GM12878 (cell line): ENCODE measurements around the gene PTBP3. TPM values are rescaled to one million over a fixed set of nuclear protein-coding genes. Genes with fewer than 3 reads are reported as not detected.

Source experiments
- polyA plus RNA-seq, 11 experiments: library from polyadenylated mRNA; depleted of rRNA in 4 of 11; unstranded in 6 of 11; stranded (reverse) in 5 of 11; fragments of >200 nt; fragmentation: Nextera tagmentation in 4 of 11; fragmentation: Illumina TruSeq in 1 of 11; extraction: Ambion mirVana in 4 of 11; extraction: Trizol in 1 of 11; gene quantifications; 1 replicate in 1 of 11; 2 replicates in 10 of 11; pipeline versions ENCODE4 v1.2.1 to v1.2.3, GENCODE V29; 2011 to 2016; ENCODE audit warnings: inconsistent platforms in 2 of 11, missing spikeins in 2 of 11, low read depth in 1 of 11
- small RNA-seq: library from RNA; depleted of rRNA; stranded (forward); fragments of <200 nt; gene quantifications from one replicate; pipeline ENCODE3, GENCODE V24; 2014
- total RNA-seq, 4 experiments: library from RNA; depleted of rRNA in 3 of 4; stranded (reverse); fragments of >200 nt in 3 of 4; fragmentation: Illumina TruSeq in 1 of 4; extraction: Trizol in 1 of 4; gene quantifications; 2 replicates each; pipeline versions ENCODE4 v1.2.1 to v1.2.3, GENCODE V29; 2013 to 2021

The PTBP3 gene
- total and polyA plus RNA-seq, 10 of the 15 experiments (the other 5 are each of a cell fraction or from before 2014, with no cell fraction given), result 12.5 to 104 (median 52.7) TPM

Small RNAs within 50 kb of the gene (small RNA-seq; reads per million reads assigned to genes)
- gene RF00019 (not detected), gene RN7SL430P (not detected), gene RN7SL57P (not detected), gene RNA5SP295 (not detected)

Other genes with a start within 250 kb of the PTBP3 start
- gene SUSD1, start 158.3 kb downstream of the PTBP3 start, total RNA-seq (2014; rRNA removed), result 16.5 and 17.7 TPM in 2 replicates
- 11.7 and 12.3 TPM in 2 replicates for gene SUSD1, start 158.3 kb downstream of the PTBP3 start, total RNA-seq (2014; rRNA removed; fragmentation: Illumina TruSeq; extraction: Trizol)
- 16.5 and 17.3 TPM in 2 replicates for gene SUSD1, start 158.3 kb downstream of the PTBP3 start, total RNA-seq (2021)
- gene SUSD1, start 158.3 kb downstream of the PTBP3 start, polyA plus RNA-seq (2011; rRNA removed), result 7.6 and 9.1 TPM in 2 replicates
- 11.9 and 13.6 TPM in 2 replicates for gene SUSD1, start 158.3 kb downstream of the PTBP3 start, polyA plus RNA-seq (2014; fragmentation: Illumina TruSeq; extraction: Trizol)
- 10 to 100 TPM; 15.9 to 20.8 TPM for gene SUSD1, start 158.3 kb downstream of the PTBP3 start, polyA plus RNA-seq (2014; fragmentation: Nextera tagmentation; extraction: Ambion mirVana)
- 10.6 and 12.8 TPM in 2 replicates for gene SUSD1, start 158.3 kb downstream of the PTBP3 start, polyA plus RNA-seq (2014; rRNA removed)
- 1 to 10 TPM; 6.7 to 7.7 TPM for gene SUSD1, start 158.3 kb downstream of the PTBP3 start, polyA plus RNA-seq (2016; fragmentation: Nextera tagmentation; extraction: Ambion mirVana)
- gene HSDL2, start 46.5 kb upstream of the PTBP3 start, total RNA-seq (2014; rRNA removed), result 22.1 and 27.2 TPM in 2 replicates
- 30.9 and 33.6 TPM in 2 replicates for gene HSDL2, start 46.5 kb upstream of the PTBP3 start, total RNA-seq (2014; rRNA removed; fragmentation: Illumina TruSeq; extraction: Trizol)
- 21.9 and 23.6 TPM in 2 replicates for gene HSDL2, start 46.5 kb upstream of the PTBP3 start, total RNA-seq (2021)
- gene HSDL2, start 46.5 kb upstream of the PTBP3 start, polyA plus RNA-seq (2011; rRNA removed), result 25.5 and 37.4 TPM in 2 replicates
- gene HSDL2, start 46.5 kb upstream of the PTBP3 start, polyA plus RNA-seq (2014; fragmentation: Illumina TruSeq; extraction: Trizol), result 28.6 and 32.6 TPM in 2 replicates
- gene HSDL2, start 46.5 kb upstream of the PTBP3 start, polyA plus RNA-seq (2014; fragmentation: Nextera tagmentation; extraction: Ambion mirVana), result 10 to 100 TPM; 25.4 to 28.4 TPM
- gene HSDL2, start 46.5 kb upstream of the PTBP3 start, polyA plus RNA-seq (2014; rRNA removed), result 15.8 and 20.9 TPM in 2 replicates
- 10 to 100 TPM; 41.8 to 46.1 TPM for gene HSDL2, start 46.5 kb upstream of the PTBP3 start, polyA plus RNA-seq (2016; fragmentation: Nextera tagmentation; extraction: Ambion mirVana)
- gene KIAA1958, start 153.2 kb upstream of the PTBP3 start, total RNA-seq (2014; rRNA removed), result 3.5 TPM in 2 replicates
- gene KIAA1958, start 153.2 kb upstream of the PTBP3 start, total RNA-seq (2014; rRNA removed; fragmentation: Illumina TruSeq; extraction: Trizol), result 4.7 and 4.9 TPM in 2 replicates
- 7.3 and 8.7 TPM in 2 replicates for gene KIAA1958, start 153.2 kb upstream of the PTBP3 start, total RNA-seq (2021)
- 3.8 and 4.4 TPM in 2 replicates for gene KIAA1958, start 153.2 kb upstream of the PTBP3 start, polyA plus RNA-seq (2011; rRNA removed)
- 5.6 and 6.5 TPM in 2 replicates for gene KIAA1958, start 153.2 kb upstream of the PTBP3 start, polyA plus RNA-seq (2014; fragmentation: Illumina TruSeq; extraction: Trizol)
- gene KIAA1958, start 153.2 kb upstream of the PTBP3 start, polyA plus RNA-seq (2014; fragmentation: Nextera tagmentation; extraction: Ambion mirVana), result under 1 TPM; 0.53 to 0.80 TPM
- 2.4 and 2.5 TPM in 2 replicates for gene KIAA1958, start 153.2 kb upstream of the PTBP3 start, polyA plus RNA-seq (2014; rRNA removed)
- gene KIAA1958, start 153.2 kb upstream of the PTBP3 start, polyA plus RNA-seq (2016; fragmentation: Nextera tagmentation; extraction: Ambion mirVana), result 1 to 10 TPM; 2.8 to 4.6 TPM